Activated CD4-positive, CD25-positive, alpha-beta regulatory T cell treated with anti-CD3 and anti-CD28 coated beads, Interleukin-2, amount 50 U/mL, for 16 hours (primary cell): Measurements from ENCODE around the gene TAF4.
A peak's percentile ranks its signal among the peaks of the same experiment; 100 is the strongest.
"Not testable (repeated sequence)": the region's sequence is repeated elsewhere in the genome, so short reads cannot be mapped to it uniquely, and the experiment has no call there.

Experiments used
- DNase-seq: peaks from one replicate; pipeline ENCODE4 v3.0.0-alpha.2; 2020; ENCODE audit warnings: low read depth, low spot score

Gene TAF4, protein sequence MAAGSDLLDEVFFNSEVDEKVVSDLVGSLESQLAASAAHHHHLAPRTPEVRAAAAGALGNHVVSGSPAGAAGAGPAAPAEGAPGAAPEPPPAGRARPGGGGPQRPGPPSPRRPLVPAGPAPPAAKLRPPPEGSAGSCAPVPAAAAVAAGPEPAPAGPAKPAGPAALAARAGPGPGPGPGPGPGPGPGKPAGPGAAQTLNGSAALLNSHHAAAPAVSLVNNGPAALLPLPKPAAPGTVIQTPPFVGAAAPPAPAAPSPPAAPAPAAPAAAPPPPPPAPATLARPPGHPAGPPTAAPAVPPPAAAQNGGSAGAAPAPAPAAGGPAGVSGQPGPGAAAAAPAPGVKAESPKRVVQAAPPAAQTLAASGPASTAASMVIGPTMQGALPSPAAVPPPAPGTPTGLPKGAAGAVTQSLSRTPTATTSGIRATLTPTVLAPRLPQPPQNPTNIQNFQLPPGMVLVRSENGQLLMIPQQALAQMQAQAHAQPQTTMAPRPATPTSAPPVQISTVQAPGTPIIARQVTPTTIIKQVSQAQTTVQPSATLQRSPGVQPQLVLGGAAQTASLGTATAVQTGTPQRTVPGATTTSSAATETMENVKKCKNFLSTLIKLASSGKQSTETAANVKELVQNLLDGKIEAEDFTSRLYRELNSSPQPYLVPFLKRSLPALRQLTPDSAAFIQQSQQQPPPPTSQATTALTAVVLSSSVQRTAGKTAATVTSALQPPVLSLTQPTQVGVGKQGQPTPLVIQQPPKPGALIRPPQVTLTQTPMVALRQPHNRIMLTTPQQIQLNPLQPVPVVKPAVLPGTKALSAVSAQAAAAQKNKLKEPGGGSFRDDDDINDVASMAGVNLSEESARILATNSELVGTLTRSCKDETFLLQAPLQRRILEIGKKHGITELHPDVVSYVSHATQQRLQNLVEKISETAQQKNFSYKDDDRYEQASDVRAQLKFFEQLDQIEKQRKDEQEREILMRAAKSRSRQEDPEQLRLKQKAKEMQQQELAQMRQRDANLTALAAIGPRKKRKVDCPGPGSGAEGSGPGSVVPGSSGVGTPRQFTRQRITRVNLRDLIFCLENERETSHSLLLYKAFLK

DNA sequence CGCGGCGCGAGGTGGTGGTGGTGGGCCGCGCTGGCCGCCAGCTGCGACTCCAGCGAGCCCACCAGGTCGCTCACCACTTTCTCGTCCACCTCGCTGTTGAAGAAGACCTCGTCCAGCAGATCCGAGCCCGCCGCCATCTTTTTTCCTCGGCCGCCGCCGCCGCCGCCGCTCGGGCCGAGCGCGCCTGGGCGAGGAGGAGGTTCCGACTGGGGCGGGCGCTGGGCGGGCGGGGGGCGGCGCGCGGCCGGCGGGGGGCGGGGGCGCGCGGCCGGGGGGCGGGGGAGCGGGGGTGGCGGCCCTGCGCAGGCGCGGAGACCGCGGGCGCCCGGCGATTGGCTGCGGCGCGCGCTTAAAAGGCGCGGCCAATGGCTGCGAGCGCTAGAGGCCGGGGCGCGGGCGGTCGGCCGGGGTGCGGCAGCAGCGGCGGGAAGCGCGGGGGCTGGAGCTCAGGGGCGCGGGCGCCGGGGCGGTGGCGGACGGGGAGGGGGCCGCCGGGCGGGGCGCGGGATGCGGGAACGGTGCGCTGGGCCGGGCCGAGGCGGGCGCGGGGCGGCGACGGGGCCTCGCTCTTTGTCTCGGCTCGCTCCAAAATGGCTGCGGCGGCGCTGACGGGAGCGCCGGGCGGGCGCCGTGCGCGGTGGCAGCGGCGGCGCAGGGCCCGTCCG is at the start of gene TAF4:
TAF4 (minus strand) TSS at position 208 of the 665 bp plus-strand sequence; CDS start at position 137, 71 bp downstream.
- peak; percentile 63 for DNase-seq

DNA sequence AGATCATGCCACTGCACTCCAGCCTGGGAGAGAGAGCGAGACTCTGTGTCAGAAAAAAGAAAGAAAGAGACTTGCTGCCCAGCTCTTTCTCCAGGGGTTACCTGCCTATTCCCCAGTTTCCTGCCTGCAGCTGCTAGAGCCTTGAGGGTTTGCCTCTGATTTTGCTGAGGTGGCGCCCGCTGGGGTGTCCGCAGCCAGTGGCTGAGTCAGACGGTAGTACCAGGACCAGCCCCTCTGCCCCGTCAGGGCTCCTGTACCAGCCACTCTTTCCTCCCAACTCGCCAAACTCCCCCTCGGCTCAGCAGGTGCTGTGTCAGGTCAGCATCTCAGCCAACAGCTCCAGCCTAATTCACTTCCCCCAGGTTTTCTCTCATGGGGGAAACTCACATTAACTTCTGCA is 49.2 kb upstream of the TAF4 start:
- no peak for DNase-seq

DNA sequence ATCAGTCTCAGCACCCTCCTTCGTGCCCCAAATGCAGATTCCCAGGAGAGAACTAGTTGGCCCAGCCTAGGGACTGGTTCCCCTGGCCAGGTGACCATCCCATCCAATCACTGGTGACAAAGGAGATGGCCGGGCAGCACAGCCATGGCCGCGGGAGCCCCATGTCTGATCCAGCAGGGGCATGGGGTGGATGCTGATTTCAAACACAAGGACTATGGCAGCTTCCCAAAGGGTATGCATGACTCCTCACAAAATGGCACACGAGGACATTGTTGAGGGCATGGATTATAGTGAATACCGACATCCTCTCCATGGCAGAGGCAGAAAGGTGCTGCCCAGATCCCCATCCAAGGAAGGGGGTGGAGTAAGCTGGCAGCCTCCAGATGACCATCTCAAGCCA is 46.7 kb upstream of the TAF4 start:
- DNase-seq, result no peak

DNA sequence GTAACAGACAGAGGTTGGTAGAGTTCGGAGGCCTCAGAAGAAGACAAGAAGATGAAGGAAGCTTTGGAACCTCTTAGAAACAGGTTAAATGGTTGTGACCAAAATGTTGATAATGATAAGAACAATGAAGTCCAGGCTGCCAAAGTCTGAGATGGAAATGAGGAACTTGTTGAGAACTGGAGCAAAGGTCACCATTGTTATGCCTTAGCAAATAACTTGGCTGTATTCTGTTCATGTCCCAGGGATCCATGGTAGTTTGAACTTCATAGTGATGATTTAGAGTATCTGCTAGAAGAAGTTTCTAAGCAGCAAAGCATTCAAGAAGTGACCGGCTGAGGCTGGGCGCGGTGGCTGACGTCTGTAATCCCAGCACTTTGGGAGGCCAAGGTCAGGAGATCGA is 45.5 kb upstream of the TAF4 start:
- no peak for DNase-seq

DNA sequence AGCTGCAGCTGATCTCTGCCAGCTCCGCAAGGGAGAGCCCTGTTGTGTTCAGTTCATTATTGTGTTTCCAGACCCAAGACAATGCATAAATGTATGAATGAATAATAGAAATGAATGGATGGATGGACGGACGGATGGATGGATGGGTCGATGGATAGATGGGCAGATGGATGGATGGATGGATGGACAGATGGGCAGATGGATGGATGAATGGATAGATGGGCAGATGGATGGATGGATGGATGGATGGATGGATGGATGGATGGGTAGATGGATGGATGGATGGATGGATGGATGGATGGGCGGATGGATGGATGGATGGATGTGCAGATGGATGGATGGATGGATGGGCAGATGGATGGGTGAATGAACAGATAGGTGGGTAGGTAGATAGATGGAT is 39.9 kb upstream of the TAF4 start:
- no peak for DNase-seq

DNA sequence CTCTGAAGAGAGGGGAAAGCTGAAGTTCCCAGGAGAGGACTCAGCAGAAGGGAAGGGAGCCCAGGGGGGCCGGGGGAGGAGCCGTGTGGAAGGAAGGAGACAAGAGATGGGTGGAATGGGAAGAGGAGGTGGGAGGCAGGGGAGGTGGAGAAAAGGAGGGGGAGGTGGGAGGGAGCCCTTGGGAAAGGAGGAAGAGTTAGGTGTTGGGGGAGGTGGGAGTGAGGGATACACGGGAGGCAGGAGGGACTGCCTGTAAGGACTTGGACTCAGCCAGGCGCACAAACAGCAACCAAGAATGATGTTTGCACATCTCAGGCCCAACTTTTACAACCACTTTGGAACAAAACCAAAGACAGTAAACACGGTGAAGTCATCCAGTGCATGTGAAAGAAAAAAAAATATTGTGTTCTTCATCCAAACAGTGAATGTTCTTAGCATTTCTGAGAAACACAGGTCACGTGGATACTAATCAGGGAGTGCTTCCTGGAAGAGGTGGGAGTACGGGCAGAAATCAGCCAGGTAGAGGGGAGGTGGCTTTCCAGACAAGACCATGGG is 39.2 kb upstream of the TAF4 start:
- no peak for DNase-seq

DNA sequence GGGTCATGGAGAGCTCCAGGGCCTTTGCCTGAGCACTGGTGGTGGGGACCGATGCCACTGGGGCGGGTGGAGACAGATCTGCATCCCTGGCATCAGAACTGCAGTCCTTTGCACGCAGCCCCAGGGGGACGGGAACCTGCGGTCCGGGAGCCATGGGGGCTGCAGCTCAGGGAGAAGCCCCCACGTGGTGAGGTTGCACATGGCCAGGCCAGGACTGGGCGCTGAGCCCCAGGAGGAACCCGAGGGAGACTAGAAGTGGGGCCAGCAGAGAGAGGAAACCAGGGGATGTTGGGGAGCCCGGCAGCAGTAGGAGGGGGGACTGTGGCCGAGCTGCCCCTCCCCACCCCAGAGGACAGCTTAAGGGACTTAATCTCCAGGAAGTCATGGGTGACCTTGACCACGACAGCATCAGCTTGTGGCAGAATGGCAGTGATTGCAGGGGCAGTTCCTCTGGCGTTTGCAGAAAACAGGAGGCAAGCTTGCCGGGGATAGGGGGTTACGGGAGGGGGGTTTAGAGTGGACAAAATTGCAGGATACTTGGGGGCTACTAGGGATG is 38.6 kb upstream of the TAF4 start:
- DNase-seq, result no peak

DNA sequence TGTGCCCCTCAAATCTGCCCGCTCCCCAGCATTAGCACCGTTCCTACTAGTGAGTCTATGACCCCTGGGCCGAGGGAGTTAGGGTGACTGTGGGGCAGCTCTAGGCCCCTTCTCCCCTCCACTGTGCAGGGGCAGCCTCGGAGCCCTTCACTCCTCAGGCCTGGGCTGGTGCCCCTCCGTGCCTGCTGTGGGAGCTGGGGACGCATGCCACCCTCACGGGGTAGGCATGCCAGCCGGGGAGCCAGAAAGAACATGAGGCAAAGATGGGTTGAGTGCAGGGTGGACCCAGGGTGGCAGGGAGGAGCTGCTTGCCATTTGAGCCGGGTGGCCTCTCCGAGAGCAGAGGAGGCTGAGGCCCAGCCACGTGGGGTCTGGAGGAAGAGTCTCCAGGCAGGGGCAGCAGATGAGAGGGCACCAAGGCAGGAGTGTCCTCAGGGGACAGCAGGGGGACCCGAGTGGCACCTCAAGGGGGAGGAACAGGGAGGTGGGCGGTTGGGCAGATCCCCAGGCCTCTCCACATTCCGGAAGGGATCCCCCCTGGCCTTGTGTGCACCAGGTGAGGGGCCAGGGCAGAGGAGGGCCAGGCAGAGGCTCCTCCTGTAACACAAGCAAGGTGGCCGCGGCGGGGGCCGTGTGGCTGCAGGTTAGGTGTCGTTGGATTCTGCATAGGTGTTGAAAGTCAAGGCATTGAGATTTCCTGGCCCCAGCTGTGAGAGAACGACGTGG is 38.0 kb upstream of the TAF4 start:
- no peak for DNase-seq

DNA sequence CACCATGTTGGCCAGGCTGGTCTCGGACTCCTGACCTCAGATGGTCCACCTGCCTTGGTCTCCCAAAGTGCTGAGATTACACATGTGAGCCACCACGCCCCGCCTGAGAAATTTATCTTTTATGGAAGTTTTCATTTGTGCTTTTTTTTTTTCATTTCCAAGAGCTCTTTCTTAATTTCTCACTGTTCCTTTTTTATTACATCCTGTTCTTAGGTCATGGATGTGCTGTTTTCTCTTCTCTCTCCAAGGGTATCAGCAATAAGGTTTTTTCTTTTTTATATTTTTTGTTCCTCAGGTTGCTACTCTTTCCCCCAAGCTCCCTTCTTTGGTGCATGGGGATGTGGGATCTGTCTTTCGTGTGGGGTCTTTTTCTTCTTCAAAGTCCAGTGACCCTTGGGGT is 35.4 kb upstream of the TAF4 start:
- no peak for DNase-seq

DNA sequence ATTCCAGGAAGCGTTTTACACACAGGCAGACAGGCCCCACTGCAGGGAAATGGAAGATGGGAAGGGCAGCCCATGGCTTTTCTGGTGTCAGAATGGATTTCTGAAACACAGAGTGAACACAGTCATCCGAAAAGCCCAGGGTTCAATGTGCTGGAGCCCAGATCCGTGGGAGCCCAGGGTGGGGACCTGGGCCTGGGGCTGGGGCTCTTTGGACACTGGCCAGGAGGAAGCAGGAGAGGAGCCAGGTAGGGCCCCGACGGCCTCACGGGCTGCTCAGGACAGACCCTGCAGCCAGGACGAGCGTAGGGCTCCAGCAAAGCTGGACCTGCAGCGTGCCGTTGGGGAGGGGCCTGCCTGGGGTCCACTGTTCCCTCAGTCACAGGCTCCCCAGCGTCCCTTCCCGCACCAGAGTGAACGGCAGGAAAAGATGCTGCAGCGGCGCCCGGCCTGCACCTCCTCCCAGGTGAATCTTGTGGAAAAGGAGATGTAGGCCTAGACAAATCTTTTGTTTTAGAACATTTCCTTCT is 32.3 kb upstream of the TAF4 start:
- DNase-seq, result no peak

DNA sequence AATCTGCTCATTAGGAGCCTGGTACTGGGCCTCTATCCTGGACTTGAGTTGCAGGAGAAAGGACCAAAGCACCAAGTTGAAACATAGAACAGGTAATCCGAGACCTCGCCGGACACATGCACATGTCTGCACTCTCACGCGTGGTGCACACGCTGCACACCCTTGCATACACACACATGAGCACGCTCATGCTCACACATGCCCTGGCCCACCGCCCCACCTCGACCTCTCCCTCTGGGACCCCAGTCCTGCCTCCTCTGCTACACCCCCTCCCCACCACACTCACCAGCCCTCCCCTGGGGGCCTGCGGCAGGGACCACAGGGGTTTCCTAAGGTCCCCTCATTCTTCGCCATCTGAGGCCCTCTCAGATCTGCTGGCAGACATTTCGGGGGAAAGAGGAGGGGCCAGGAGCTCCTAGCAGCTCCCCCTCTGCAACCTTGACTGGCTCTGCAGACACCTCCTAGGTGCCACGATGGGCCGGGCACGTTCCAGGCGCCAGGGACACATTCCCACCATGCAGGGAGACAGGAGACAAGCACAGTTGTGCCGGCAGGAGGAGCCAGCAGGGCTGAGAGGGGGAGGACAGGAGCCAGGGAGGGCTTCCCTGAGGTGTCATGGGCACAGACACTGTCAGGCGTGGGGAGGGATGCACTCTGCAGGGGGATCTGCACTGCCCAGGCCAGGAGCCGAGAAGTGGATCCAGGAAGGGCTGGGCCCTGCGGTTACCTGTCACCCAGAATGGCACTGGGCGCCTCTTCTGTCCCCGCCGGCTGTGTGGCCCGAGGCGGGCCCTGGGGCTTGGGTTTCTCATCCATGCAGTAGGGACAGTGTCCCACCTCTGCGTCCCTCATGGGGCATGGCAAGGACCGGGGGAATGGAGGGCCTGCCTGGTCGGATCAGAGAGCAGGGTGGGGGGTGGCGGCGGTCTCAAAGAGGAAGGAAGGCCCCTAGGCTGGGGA is 31.0 kb upstream of the TAF4 start:
- no peak for DNase-seq

DNA sequence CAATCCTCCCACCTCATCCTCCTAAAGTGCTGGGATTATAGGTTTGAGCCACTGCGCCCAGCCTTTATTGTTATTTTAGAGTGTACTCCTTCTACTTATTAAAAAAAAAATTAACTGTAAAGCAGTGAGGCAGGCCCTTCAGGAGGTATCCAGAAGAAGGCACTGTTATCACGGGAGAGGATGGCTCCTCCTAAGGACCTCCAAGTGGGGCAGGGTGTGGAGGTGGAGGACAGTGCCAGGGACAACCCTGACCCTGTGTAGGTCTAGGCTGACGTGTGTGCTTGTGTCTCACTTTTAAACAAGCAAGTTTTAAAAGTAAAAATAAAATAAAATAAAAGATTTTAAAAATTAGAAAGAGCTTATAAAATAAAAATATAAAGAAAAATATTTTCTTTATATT is 23.7 kb upstream of the TAF4 start:
- DNase-seq, result no peak

DNA sequence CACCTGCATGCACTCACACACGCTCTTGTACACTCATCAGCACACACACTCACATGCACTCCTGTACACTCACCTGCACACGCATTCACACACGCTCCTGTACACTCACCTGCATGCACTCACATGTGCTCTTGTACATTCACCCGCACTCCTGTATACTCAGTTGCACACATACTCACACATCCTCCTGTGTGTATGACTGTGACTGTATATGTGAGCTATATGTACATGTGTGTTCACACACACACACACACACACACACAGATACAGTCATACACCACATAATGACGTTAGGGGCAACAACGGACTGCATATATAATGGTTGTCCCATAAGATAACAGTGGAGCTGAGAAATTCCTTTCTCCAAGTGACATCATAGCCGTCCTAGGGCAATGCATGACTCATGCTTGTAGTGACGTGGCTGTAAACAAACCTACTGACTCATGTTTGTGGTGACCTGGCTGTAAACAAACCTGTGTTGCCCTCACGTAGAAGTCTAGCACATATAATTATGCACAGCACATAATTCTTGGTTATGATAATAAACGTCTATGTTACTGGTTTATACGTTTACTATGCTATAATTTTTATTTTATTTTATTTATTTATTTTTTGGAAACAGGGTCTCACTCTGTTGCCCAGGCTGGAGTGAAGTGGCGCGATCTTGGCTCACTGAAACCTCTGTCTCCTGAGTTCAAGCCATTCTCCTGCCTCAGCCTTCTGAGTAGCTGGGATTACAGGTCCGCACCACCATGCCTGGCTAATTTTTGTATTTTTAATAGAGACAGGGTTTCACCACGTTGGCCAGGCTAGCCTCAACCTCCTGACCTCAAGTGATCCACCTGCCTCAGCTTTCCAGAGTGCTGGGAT is 22.8 kb upstream of the TAF4 start:
- DNase-seq, result no peak

DNA sequence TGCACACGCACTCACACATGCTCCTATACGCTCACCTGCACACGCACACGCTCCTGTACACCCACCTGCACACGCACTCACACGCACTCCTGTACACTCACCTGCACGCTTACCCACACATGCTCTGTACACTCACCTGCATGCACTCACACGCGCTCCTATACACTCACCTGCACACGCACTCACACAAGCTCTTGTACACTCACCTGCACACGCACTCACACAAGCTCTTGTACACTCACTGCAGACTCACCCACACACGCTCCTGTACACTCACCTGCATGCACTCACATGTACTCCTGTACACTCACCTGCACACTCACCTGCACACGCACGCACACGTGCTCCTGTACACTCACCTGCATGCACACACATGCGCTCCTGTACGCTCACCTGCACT is 22.0 kb upstream of the TAF4 start:
- no peak for DNase-seq

DNA sequence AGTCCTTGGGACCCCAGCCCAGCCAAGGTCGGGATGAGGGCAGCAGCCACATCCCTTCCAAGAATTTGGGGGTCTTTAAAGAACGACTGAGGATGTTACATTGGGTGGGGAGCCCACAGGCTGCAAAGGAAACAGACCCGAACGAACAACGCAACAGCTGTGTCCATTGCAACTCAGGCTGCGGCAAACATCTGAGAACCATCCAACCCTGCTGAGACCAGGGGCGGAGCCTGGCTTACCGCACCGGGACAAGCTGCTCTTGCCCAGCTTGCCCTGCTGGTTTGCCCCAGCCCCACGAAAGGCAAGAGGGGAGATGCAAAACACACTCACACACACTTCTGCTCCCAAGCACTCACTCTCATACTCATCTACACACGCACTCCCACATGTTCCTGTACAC is 21.5 kb upstream of the TAF4 start:
- no peak for DNase-seq

DNA sequence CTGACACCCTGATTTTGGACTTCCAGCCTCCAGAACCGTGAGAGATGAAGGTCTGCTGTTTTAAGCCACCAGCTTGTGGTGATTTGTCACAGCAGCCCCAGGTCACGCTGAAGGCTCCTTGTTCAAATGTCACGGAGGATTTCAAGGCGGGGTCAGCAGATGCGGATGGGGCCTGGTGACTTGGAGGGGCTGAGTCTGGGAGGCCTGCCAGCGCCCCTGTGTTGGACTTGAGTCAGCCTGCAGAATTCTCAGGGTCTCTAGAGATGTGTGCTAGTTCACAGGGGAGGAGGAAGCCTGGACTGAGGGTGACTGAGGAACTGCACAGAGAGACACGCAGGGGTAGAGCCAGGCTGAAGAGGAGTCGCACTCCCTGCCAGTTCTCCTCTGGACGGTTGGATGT is 19.5 kb upstream of the TAF4 start:
- no peak for DNase-seq

DNA sequence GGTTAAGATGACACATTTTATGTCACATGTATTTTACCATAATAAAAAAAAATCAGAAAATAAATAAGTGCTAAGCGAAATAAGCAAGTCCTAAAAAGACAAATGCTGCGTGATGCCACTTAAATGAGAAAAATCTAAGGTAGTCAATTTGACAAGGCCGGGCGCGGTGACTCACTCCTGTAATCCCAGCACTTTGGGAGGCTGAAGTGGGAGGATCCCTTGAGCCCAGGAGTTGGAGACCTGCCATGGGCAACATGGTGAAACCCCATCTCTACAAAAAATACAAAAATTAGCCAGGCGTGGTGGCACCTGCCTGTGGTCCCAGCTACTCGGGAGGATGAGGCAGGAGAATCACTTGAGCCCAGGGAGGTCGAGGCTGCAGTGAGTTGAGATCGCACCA is 18.5 kb upstream of the TAF4 start:
- DNase-seq, result not testable (repeated sequence)

DNA sequence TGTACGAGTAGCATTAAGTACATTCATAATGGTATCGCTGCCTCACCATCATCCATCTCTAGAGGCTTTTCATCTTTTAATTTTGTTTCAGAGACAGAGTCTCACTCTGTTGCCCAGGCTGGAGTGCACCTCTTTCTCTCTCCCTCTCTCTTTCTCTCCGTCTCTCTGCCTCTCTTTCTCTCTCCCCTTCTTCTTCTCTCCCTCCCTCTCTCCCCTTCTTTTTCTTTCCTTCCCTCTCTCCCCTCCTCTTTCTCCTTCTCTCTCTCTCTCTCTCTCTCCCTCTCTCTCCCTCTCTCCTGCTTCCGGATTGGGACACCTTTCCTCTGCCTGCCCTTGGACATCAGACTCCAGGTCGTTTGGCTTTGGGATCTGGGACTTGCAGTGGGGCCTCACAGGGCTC is 17.6 kb upstream of the TAF4 start:
- DNase-seq, result no peak
